Fibroblast of gingiva (primary cell): ENCODE data around the gene TGFB1I1.
"Not testable (repeated sequence)": the region's sequence is repeated elsewhere in the genome, so short reads cannot be mapped to it uniquely, and the experiment has no call there.

ENCODE experiments used
- DNase-seq: peaks from one replicate; pipeline ENCODE4 v3.0.0-alpha.2; 2011; ENCODE audit warnings: low read depth

TGFB1I1 gene

DNA sequence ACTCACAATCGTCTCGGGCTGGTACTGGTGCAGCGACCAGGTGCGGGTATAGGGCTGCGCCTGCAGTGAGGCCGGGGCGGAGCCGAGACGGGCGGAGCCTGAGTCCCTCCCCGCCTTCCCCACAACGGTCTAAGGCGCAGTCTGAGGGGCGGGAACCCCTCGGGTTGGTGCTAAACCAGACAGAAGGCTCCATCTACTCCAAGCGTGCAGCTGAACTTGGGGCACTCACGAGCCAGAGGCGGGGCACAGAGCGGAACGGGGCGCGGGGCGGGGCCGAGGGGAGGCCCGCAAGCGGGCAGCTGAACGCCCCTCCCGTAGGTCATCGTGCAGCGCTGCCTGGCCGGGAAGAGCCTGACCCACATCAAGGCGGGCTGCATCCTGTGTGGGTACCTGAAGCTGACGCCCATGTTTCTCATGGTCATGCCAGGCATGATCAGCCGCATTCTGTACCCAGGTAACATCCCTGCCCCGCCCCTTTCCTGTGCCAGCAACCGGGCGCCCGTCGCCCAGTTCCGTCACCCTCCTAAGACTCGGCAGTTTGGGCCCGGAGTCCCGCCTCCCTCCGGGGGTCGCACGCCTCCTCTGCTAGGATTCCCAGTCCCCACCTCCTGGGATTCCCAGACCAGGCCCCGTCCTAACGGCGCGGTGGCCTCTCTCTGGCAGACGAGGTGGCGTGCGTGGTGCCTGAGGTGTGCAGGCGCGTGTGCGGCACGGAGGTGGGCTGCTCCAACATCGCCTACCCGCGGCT, 15.9 kb downstream of the TGFB1I1 start:
- peak; percentile 12 for DNase-seq

DNA sequence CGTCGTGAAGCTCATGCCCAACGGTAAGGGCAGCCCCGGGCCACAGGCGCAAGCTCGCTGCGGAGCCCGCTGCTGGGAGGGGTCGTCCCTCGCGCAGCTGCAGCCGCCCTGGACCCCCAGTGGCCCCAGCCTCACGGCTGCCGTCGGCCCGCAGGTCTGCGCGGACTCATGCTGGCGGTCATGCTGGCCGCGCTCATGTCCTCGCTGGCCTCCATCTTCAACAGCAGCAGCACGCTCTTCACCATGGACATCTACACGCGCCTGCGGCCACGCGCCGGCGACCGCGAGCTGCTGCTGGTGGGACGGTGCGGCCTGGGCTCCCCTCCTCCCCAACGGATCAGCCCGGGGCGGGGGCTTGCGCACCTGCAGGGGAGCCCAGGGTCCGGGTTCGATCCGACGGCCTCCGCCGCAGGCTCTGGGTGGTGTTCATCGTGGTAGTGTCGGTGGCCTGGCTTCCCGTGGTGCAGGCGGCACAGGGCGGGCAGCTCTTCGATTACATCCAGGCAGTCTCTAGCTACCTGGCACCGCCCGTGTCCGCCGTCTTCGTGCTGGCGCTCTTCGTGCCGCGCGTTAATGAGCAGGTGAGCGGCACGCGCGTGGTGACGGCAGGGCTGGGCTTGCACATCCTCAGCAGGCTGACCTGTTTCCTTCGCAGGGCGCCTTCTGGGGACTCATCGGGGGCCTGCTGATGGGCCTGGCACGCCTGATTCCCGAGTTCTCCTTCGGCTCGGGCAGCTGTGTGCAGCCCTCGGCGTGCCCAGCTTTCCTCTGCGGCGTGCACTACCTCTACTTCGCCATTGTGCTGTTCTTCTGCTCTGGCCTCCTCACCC, 16.7 kb downstream of the TGFB1I1 start:
- no peak for DNase-seq

DNA sequence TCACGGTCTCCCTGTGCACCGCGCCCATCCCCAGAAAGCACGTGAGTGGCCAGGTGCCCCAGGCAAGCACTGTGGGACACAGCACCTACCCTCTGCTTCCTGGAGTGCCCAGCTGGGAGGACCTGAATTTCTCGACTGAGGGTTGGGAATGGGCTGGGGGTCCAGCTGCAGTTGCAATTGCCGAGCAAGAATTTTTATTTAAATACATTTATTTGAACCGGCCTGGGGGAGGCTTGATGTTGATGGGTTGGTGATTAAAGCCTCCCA, 17.3 kb downstream of the TGFB1I1 start:
- no peak for DNase-seq

DNA sequence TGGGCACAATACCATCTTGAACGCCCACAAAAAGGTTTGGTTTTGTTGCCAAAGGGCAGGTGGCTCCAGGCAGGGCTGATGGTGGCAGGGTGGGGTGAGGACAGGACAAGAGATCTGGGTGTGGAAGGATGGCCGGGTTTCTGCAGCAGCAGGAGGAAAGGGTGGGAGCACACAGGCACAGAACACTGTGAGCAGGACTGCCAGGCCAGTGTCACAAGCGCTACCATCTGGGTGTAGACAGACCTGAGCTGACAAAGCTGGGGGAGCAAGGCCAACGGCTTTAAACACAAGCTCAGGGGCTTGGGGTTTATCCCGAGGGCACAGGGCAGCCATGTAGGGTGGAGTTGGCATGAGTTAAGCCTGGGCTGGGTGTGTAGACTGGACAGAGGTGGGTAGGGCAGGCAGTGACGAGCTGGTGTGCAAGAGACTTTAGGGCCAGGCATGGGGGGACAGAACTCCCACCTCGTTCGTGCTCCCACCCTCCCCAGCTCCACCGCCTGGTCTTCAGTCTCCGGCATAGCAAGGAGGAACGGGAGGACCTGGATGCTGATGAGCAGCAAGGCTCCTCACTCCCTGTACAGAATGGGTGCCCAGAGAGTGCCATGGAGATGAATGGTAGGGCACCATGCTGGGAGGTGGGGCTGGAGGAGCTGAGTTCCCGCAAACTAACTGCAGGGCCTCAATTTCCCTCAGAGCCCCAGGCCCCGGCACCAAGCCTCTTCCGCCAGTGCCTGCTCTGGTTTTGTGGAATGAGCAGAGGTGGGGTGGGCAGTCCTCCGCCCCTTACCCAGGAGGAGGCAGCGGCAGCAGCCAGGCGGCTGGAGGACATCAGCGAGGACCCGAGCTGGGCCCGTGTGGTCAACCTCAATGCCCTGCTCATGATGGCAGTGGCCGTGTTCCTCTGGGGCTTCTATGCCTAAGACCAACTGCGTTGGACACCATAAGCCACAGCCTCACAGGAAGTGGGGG, 17.9 kb downstream of the TGFB1I1 start:
- DNase-seq = no peak

DNA sequence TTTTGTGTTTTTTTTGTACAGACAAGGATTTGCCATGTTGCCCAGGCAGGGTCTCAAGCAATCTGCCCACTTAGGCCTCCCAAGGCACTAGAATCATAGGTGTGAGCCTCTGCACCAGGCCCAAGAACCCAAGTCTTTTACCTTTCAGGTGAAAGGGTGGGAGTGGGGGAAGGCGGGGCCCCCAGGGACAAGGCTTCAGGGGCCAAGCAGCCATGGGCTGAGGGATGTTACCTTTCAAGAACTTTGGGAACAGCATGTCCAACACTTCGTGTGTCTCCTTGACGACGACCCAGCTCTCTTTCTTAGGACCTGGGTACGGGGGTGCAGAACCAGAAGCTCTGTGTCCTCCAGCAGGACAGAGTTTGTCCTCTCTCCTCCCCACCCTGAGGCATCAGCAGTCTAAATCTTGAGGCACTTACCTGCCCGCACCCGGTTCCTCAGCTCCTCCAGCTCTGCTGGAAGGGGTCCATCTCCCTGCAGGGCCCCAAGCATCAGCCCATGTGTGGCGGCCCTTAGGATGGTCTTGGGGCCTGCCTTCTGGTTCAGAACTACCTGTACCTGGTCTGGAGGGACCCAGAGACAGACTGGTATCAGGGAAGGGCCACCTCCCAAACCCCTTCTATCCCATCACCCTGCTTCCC, 19.9 kb downstream of the TGFB1I1 start:
- DNase-seq = no peak

DNA sequence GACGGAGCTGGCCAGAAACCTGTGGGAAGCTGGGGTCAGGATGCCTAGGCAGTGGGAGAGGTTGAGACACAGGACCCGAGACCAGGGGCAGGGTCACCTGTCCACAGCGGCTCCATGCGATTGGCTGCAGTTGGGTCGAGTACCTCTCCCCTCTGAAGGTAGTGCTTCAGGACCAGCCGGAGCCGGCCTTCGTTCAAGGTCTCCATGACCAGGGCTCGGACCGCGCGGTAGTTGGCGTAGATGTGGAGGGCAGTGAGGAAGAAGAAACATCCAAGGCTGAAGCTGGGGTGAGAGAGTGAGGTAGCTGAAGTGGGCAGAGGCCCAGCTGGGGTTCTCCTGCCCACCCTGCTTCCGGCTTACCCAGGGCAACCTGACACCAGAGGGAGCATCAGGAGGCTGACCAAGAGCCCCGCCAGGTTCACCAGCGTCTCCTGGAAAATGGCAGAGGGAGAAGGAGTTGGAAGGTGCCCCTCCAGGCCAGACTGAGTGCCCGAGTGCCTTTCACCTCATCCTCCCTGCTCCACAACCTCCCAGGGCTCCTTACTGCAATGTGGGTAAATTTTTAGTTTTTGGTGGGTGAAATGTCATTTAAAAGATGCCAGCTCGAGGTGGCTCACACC, 21.7 kb downstream of the TGFB1I1 start:
- DNase-seq = no peak

DNA sequence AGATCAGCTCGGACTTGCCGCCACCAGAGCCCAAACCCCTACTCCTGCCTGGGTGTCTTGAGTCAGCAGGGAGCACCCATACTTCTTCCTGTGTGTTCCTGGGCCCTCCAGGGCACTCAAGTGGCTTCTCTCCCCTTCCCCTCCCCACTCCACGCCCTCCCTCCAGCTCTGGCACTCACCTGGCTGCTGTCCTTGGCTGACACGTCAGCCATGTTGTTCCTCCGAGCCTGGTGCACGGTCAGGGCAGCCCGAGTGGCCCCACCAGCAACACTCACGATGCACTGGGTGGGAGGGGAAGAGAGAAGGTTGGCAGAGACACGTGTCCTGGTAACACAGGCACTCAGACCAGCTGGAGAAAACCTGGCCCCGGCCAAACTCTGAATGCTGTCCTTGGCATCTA, 24.7 kb downstream of the TGFB1I1 start:
- DNase-seq = no peak

DNA sequence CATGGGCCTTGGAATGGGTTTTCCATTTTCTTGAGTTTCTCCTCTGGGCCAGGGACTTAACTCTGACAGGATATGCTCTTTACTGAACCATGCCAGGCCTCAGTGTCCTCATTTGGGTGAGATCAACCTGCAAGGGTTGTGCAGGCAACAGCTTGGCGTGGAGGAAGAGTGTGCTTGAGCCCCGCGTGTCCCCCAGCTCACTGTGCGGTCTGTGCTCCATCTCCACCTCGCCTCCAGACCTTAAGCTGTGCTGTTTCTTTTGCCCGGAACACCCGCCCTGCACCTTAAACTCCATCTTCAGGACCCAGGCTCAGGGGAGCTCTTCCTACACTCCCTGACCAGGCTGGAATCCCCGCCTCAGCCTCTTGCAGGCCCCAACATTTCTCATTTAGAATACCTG, 26.5 kb downstream of the TGFB1I1 start:
- DNase-seq = no peak

DNA sequence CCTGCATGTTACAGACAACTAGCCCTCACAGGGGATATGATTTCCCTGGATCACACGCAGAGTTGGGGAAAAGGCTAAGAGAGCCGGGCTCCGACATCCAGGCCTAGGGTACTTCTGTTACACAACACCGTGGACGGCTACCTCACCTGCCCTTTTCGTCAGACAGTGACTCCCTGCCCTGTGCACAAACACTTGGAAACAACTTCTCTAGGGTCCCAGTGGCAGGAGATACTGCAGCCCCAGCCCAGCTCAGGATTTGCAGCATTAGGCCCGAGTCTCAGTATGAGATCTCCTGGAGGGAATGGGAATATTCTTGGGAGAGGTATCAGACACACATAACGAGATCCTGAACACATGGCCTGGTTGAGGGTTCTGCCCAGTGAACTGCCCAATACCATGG, 28.0 kb downstream of the TGFB1I1 start:
- DNase-seq = no peak

DNA sequence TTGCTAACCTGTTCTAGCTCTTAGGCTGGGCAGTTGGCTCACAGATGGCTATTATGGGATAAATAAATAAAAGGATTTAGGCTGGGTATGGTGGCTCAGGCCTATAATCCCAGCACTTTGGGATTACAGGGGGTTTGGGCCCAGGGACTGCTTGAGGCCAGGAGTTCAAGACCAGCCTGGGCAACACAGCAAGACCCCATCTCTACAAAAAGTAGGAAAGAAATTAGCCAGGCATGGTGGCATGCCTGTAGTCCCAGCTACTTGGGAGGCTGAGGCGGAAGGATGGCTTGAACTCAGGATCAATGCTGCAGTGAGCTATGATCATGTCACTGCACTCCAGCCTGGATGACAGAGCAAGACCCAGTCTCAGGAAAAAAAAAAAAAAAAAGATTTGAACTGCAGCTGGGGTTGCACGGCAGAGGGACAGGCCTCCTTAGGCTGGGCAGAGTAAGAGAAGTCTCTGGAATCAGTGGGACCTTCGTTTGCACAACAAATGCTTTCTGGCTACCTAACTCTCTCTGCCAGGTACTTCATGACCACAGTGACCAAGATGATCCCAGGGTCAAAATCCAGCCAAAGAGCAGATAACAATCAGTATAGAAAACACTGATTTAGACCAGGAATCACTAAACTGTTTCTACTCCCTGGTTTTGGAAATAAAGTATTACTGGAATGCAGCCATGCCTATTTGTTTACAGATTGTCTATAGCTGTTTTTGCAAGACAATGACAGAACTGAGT, 29.4 kb downstream of the TGFB1I1 start:
- no peak for DNase-seq

DNA sequence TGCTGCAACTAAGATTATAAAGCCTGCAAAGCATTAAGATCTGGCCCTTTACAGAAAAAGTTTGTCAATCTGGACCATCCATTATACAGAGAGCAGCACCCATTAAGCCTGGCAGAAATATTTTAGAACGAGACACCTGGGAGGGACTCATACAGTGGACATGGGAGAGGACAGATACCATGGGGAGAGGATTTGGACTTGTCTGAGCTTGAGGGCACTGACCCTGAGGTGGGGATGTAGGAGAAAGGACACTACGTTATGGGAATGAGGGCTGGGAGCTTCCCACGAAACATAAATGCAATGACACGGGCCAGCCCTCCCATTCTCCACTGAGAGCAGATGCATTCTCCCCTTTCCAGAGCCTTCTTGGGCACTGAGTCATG, 30.0 kb downstream of the TGFB1I1 start:
- no peak for DNase-seq

DNA sequence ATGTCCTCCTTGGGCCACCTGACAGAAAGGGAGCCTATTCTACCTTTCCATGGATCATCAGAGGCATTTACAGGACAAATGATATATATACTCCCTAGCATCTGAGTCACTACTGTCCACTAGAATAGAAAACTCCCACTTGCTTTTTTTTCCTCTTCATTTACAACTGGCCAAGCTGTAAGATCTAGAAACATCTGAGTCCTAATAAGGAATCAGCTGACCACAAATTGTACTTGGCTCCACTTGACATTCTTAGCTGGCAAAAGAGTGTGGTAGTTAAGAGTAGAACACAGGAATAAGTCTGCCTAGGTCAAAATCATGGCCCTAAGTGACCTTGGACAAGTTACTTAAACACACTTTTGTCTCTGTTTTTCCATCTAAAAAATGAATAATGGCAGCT, 31.0 kb downstream of the TGFB1I1 start:
- peak; percentile 40 for DNase-seq

DNA sequence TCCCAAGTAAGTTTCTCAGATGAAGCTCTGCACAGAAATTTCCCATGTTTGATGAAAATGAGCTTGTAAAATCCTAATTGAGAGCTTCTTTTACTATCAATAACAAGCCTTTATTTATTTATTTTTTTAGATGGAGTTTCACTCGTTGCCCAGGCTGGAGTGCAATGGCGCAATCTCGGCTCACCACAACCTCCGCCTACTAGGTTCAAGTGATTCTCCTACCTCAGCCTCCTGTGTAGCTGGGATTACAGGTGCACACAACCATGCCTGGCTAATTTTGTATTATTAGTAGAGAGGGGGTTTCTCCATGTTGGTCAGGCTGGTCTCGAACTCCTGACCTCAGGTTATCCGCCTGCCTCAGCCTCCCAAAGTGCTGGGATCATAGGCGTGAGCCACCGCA, 31.6 kb downstream of the TGFB1I1 start:
- DNase-seq = not testable (repeated sequence)

DNA sequence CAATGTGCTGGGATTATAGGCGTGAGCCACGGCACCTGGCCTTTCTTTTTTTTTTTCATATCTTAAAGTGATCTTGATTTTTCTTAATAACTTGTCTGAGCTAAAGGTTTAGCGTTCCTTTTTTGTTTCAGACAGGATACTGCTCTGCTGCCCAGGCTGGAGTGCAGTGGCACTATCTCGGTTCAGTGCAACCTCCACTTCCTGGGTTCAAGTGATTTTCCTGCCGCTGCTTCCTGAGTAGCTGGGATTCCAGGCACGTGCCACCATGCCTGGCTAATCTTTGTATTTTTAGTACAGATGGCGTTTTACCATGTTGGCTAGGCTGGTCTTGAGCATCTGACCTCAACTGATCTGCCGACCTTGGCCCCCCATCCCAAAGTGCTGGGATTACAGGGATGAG, 32.2 kb downstream of the TGFB1I1 start:
- DNase-seq = no peak

DNA sequence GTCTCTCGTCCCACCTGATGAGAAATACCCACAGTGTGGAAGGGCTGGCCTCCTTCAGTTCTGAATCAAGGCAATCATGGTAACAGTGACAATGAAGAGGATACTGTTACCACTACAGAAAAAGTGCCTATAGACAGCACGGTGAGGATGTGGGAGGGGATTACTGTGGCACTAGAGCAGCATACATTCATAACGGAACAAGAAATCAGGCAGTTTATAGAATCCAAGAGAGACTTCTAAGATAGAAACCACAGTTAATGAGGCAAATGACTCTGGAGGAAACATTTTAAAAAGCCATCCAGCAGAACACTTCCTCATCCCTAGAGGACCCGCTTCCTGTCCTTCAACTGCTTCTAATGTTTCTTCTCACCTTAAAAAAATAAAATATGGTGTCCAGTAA, 33.5 kb downstream of the TGFB1I1 start:
- DNase-seq = no peak

DNA sequence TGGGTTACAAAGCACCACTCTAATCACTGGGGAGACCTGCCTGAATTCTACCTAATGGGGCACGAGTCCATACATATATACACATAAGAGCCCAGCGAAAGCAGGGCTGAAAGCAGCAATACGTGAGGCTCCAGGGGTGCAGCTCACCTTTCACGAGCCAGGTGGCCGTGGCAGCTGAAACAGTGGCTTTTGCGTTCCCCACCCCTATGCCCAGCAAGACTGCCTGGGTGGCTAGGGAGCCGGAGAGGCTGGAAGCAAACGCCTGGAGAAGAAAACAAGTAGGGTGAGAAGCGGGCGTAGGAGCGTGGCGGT, 35.6 kb downstream of the TGFB1I1 start:
- DNase-seq = no peak

DNA sequence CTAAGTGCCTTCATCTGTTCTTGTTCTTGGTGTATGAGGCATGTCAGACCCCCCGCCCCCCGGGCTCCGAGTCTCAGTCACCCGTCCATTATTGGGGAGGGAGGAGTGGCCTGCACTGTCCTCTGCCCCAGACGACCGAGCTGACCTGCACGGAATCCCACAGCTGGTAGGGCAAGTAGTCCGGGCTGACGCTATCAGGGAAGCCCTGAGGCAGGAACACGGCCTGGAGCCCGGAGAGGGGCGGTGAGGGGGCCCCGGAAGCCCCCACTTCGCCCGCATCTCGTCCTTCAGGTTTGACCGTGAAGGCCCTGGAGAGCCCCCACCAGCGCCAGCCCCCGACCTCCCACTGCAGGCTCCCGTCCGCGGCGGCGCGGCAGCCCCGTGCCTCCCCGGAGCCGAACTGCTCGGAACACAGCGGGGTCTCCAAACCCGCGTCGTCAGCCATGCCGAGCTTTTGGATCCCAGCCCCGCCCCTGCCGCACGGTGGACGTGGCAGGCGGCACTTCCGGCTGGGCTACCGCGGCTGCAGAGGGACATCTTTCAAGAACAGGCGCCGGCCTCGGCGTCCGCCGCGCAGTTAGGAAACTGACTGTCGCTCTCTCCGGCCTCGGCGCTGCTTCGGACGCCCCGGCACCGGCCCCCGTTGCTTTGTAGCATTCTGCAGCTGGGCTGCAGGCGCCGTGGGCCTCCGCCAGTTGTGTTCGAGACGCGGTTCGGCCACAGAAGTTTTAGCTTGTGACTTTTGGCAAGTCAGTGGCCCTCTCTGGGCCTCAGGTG, 36.2 kb downstream of the TGFB1I1 start, which contains the start of gene RUSF1:
TSS of gene RUSF1 (minus strand) at position 463 of the 777 bp plus-strand sequence. CDS start at position 445, 18 bp downstream.
- DNase-seq = peak; percentile 89

DNA sequence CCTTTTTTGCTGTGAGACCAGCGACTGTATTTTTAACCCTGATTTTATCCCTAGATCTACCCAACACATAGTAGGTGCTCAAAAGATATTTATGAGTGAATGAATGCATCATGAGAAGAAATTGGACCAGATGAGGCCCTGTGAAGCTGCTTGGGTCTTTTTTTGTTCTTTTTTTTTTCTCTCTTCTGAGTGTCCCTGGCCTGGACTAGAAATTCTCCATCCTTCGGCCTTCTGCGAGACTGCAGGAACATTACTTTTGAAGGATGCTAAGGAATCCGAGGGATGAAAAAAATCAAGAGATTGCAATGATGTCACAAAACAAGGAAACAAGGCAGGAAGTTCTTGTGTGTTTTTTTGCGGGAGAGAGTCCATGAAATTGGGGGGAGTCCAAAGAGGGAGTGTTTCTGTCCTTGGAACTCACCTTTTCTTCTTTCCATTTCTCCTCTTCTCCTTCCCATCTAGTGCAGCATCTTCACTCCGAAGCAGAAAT, 36.8 kb downstream of the TGFB1I1 start:
- peak; percentile 53 for DNase-seq

DNA sequence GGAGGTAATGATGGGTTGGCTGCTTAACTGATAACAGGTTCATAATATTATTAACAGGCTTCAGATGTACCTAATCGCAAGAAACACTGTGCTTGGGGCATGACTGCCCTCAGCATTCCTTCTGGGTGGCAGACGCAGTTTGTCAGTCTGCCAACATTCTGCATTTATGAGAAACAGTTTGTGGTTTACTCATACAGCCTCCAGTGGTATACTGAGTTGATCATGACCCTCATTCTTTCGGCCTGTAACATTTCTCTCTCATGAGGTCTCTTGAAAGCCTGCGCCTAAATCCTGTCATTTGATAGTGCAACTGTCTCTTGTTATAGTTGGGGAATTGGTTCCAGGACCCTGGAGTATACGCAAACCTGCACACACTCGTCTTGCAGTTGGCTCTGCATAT, 41.2 kb downstream of the TGFB1I1 start:
- DNase-seq = peak; percentile 90

DNA sequence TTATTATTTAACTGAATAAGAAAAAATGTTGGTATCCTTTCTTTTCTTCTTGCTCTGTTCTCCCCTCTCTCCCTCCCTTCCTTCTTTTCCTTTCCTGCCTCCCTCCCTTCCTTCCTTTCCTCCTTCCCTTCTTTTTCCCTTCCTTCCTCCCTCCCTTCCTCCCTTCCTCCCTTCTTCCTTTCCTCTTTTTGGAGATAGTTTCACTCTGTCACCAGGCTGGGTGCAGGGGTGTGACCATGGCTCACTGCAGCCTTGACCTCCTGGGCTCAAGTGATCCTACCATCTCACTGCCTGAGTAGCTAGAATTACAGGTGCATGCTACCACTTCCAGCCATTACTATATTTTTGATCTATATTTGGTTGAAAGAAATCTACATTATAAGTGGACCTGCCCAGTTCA, 41.9 kb downstream of the TGFB1I1 start:
- DNase-seq = no peak
